ENCODE measurements around the gene DDTL.
"Not testable (repeated sequence)": the region's sequence is repeated elsewhere in the genome, so short reads cannot be mapped to it uniquely, and the experiment has no call there.

DNA sequence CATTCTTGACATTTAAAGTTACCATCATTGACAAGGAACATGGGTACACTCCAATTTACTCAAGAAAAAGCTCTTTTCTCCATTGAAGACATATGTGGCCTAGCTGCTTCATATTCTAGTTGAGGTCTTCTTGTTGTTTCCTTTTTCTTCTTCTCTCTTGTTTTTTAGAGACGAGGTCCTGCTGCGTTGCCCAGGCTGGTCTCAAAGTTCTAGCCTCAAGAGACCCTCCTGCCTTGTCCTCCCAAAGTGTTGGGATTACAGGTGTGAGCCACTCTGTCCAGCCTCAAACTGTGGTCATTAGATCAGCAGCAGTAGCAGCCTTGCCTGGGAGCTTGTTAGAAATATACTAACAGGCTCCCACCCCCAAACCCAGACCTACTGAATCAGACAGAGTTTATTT, 26.4 kb downstream of the DDTL start:
- TF ChIP-seq CTCF, POLR2A (IDR thresholded peaks at IDR 0.05): not testable (repeated sequence)

All from testis (tissue), 2 donors.